ENCODE results near the gene FAM13A.

DNA sequence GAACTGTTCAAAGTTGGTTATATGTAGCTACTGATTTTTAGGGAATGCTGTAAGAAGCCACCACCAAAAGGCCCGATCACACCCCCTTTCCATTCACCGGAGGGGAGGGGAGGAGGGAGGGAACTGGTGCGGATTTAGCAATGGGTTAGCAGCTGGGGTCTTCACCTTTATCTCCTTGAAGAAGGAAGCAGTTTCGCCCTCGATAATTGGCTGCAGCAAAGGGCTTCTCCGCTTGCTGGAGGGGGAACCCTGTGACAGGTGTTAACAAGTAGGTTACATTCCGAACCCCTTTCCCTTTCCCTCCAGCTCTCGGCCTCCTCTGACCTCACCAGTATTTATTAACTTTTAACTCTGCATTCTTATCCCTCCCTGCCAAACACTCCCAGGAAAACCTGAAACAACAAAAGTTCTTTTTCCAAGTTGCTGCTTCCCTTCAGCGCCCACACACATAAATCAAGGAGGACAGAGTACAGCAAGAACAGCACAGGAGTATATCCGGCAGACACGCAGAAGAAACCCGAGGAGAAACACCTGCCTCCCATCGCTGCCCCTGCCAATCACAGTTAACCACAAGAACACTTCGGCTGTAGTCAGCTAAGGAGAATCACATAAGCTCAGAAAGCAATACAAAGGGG is 319.6 kb downstream of the FAM13A start:
- TF ChIP-seq, protein P1, sequence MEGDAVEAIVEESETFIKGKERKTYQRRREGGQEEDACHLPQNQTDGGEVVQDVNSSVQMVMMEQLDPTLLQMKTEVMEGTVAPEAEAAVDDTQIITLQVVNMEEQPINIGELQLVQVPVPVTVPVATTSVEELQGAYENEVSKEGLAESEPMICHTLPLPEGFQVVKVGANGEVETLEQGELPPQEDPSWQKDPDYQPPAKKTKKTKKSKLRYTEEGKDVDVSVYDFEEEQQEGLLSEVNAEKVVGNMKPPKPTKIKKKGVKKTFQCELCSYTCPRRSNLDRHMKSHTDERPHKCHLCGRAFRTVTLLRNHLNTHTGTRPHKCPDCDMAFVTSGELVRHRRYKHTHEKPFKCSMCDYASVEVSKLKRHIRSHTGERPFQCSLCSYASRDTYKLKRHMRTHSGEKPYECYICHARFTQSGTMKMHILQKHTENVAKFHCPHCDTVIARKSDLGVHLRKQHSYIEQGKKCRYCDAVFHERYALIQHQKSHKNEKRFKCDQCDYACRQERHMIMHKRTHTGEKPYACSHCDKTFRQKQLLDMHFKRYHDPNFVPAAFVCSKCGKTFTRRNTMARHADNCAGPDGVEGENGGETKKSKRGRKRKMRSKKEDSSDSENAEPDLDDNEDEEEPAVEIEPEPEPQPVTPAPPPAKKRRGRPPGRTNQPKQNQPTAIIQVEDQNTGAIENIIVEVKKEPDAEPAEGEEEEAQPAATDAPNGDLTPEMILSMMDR (IDR thresholded peaks at IDR 0.05) = no peak
- TF ChIP-seq EZH2 (IDR thresholded peaks at IDR 0.05) = no peak
- TF ChIP-seq EZH2phosphoT487 (IDR thresholded peaks at IDR 0.05) = no peak

All from neural progenitor cell (in vitro differentiated cells).